MM.1S (cell line): ENCODE results near the gene ZNF292.

Experiments used
- EZH2 ChIP-seq: fragments of 300-600 bp; sonication (generic); optimal IDR thresholded peaks from 2 replicates; pipeline ENCODE3; 2017; ENCODE audit warnings: low read depth, mild to moderate bottlenecking, antibody characterized with exemption, low read length, mixed read lengths
- TF ChIP-seq, protein P1 (sequence below): fragments of 300-600 bp; sonication (generic); IDR thresholded peaks from 2 replicates; pipeline ENCODE4 v1.5.1; 2016; ENCODE audit warnings: antibody characterized with exemption, low read length, mixed read lengths

DNA sequence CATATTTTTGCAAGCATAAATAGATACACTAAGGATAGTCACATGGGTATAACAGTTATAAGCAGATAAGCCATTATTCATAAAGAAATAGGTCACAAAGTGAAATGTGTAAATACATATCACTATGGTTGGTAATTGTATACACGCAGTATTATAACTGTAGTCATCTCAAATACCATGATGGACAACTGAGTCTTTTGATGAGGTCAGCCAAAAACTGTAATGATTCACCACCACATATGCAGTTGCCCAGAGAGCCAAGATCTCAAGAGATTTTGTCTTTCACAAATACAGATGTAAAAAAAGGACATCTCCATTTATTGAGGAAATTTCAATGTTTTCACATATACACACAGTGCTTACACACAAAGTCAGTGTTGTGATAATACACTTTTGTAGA lies 28.3 kb downstream of the ZNF292 start:
- TF ChIP-seq, protein P1, sequence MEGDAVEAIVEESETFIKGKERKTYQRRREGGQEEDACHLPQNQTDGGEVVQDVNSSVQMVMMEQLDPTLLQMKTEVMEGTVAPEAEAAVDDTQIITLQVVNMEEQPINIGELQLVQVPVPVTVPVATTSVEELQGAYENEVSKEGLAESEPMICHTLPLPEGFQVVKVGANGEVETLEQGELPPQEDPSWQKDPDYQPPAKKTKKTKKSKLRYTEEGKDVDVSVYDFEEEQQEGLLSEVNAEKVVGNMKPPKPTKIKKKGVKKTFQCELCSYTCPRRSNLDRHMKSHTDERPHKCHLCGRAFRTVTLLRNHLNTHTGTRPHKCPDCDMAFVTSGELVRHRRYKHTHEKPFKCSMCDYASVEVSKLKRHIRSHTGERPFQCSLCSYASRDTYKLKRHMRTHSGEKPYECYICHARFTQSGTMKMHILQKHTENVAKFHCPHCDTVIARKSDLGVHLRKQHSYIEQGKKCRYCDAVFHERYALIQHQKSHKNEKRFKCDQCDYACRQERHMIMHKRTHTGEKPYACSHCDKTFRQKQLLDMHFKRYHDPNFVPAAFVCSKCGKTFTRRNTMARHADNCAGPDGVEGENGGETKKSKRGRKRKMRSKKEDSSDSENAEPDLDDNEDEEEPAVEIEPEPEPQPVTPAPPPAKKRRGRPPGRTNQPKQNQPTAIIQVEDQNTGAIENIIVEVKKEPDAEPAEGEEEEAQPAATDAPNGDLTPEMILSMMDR = no peak
- TF ChIP-seq EZH2 = no peak
